GM21723 (cell line): Measurements from ENCODE around the gene SPNS1.
"Not testable (repeated sequence)": the region's sequence is repeated elsewhere in the genome, so short reads cannot be mapped to it uniquely, and the experiment has no call there.

ENCODE experiments used
- ATAC-seq: cut with Tn5 transposase; IDR thresholded peaks from one replicate; pipeline ENCODE4 v1.9.1; 2021; ENCODE audit warnings: mild to moderate bottlenecking, moderate library complexity; ENCODE audit not compliant: unreplicated experiment

Gene SPNS1

DNA sequence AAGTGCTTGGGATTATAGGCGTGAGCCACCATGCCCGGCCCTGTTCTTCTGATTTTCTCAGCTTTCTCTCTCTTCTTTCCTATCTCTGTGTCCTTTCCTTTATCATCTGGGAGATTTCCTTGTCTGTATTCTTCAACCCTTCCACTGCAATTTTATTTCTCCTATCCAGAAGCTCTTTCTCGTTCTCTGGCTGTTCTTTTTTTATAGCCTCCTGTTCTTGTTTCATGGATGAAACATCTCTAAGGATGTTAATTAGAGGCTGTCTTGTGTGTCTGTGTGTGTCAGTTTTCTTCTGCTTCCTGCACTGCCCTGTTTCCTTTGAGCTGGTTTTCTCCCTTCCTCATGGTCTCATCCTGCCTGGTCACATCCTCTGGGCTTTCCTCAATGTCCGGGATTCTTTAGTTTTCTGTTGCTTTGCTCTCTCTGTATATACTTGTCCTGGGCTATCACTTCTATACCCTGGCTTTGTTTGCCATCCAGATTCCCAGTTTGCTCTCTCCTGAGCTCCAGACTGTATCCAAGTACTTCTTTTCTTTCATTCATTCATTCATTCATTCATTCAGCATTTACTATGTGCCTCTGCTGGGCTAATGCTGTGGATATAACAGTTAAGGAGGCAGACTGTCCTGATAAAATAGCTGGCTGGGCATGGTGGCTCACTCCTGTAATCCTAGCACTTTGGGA is 12.7 kb downstream of the SPNS1 start:
- ATAC-seq: no peak

DNA sequence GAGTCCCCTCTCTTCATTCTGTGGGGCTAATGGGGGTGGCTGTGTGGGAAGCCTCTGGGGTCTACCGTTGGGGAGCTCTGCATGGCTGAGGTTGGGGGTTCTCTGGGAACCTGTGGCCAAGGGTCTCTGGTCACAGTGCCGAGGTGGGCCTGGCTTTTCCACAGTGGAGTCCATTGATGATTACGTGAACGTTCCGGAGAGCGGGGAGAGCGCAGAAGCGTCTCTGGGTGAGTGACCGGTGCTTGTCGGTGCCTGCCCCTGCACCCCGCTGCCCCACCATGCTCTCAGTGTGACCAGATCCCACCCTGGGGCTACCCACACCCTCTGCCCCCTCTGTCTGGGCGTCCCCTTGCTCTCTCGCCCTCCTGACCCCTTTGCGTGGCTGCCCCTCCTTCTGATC is 14.8 kb downstream of the SPNS1 start:
- no peak for ATAC-seq

DNA sequence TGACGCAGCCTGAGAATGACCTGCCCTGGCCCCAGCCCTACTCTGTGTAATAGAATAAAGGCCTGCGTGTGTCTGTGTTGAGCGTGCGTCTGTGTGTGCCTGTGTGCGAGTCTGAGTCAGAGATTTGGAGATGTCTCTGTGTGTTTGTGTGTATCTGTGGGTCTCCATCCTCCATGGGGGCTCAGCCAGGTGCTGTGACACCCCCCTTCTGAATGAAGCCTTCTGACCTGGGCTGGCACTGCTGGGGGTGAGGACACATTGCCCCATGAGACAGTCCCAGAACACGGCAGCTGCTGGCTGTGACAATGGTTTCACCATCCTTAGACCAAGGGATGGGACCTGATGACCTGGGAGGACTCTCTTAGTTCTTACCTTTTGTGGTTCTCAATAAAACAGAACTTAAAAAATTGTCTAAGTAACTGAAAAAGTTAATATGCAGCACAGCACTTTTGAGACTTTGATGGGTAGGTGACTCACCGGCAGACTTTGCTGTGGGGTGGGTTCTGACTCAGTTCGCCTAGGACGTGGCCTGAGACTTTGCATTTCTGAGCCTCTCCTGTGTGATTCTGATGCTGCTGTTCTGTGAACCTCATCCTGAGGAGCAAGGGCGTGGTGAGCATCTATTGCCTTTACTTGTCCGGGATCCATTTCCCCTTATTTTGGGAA is 15.9 kb downstream of the SPNS1 start:
- no peak for ATAC-seq

DNA sequence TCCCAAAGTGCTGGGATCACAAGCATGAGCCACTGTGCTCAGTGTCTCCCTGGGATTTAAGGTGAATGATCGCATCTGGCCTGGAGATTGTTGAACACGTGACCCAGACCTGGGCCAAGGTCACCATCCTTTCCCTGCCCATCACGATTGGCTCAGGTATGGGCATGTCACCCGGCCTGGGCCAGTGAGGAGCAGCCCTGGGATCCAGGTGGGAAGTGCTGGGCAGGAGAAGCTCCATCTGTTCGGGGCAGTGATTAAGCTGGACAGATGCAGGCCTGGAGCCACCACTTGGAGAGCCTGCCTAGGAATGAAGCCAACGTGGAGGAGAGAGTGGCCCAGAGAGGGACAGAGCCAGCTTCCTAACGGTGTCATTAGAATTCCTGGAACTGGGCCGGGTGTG is 17.1 kb downstream of the SPNS1 start:
- no peak for ATAC-seq

DNA sequence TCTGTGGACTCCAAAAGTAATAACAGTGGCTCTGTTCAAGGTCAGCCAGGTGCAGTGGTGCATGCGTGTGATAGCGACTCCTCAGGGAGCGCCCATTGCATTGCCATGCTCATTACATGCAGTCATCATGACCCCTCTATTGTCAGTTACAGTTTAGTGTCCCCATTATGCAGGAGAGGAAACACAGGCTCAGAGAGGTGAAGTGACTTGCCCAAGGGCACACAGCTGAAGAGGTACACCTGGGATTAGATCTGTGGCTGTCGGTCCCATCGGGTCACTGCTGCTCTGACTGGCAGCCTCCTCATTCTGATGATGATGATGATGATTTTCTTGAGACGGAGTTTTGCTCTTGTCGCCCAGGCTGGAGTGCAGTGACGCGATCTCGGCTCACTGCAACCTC is 17.9 kb downstream of the SPNS1 start:
- no peak for ATAC-seq

- no peak for ATAC-seq
Observed at GRCh38 chr16:28998837-28999236, 24.3 kb downstream of the SPNS1 start.

GRCh38 chr16:28999577-28999976 is 25.0 kb downstream of the SPNS1 start:
- ATAC-seq: no peak

- no peak for ATAC-seq
Observed at GRCh38 chr16:29000019-29000418, 25.4 kb downstream of the SPNS1 start.

GRCh38 chr16:29004496-29005139 is 30.0 kb downstream of the SPNS1 start:
- not testable (repeated sequence) for ATAC-seq

- ATAC-seq: no peak
Observed at GRCh38 chr16:29007730-29008593, 33.4 kb downstream of the SPNS1 start.

GRCh38 chr16:29009050-29009837 is 34.7 kb downstream of the SPNS1 start:
- no peak for ATAC-seq

DNA sequence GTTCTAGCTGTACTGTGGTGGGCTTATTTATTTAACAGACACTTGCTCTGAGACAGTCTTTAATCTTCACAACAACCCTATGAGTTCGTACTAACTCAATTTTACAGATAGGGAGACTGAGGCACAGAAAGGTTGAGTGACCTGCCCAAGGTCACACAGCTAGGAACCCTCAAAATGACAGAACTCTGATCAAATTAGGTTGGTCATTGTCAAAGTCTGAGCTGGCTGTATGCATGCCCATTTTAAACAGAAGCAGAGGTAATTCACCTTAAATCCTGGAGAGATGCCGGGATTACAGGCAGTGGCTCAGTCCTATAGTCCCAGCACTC is 35.2 kb downstream of the SPNS1 start:
- no peak for ATAC-seq

GRCh38 chr16:29011112-29011511 is 36.5 kb downstream of the SPNS1 start:
- no peak for ATAC-seq

DNA sequence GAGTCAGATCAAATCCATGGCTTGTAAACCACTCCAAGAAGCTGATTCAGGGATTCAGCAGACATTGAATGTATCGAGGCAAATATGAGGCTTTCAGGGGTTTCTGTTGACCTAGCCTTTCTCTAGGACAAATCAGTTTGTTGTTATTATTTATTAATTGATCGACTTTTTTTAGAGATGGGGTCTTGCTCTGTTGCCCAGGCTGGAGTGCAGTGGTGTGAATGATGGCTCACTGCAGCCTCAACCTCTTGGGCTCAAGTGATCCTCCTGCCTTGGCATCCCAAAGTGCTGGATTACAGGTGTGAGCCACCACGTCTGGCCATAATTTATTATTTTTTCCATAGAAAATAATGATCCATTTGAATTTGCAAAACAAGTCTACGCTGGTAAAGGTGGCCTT is 37.3 kb downstream of the SPNS1 start:
- ATAC-seq: no peak

GRCh38 chr16:29012913-29013553 is 38.5 kb downstream of the SPNS1 start:
- no peak for ATAC-seq

DNA sequence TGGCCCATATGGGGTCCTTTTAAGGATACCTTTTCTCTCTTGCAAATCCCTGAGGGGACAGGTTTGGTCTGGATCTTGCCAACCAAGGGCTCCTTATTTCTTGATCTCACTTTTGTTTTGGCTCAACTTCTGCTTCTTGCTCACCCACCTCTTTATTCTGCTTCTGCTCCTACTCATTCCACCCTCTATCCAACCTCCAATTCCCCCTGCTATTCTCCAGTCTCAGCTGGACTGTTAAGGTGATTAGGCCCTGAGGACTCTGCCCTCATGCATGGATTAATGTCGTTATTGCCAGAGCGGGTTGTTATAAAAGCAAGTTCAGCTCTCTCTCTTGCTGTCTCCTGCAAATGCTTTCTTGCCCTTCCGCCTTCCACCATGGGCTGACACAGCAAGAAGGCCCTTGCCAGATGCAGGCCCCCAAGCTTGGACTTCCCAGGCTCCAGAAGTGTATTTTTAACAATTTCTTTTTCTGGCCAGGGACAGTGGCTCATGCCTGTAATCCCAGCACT is 40.0 kb downstream of the SPNS1 start:
- no peak for ATAC-seq

GRCh38 chr16:29022196-29022595 is 47.6 kb downstream of the SPNS1 start:
- no peak for ATAC-seq

- no peak for ATAC-seq
Observed at GRCh38 chr16:29023279-29024277, 49.0 kb downstream of the SPNS1 start.

GRCh38 chr16:29024278-29024677 is 49.7 kb downstream of the SPNS1 start:
- ATAC-seq: no peak
